Measurements from ENCODE around the gene PACSIN2.

PACSIN2 gene

DNA sequence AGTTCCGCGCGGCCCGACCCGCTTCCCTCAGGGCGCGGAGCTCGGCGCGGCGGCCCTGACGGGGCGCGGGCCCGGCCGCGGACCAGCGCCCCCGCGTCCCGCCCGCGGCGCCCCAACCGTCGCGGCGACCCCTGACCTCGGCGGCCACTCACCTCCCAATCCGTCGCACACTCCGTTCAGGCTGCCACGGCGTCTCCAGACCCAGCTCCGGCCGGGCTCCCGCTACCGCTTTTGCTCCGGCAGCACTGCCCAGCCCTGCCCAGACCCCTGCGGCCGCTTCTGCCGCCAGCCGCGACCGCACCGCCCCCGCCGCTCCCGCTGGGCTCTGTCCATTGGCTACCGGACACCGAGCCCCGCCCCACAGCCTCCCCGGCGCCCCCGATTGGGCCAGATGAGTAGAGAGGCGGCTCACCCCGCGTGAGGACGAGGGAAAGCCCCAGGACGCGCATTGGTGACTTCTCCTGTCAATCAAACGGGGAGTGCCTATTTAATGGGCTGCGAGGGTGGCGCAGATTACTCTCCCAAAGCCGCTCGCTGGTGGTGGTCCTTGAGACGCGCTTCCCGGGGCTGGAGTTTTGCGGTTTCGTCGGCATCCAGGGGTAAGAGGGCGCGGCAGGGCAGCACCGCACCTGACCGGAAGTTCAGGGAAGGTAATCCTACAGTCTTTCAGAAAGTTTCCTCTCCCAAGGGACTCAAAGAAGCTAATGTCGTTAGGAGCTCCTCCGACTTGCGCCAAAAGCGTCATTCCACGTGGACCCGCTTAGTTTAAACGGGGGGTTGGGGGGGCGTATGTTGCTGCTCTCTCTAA, at the start of gene PACSIN2:
Gene PACSIN2 (minus strand): TSS at position 281 of the 808 bp plus-strand sequence. CDS start 103,069 bp downstream, outside the sequence.
- no peak for TF ChIP-seq CTCF (IDR thresholded peaks at IDR 0.05; ENCODE audit: control insufficient read depth, insufficient read depth, low read depth, low read length, missing control alignments)
- peak within 1 kb of the TSS; percentile 83 for H3K4me3 ChIP-seq (ENCODE audit: control insufficient read depth, low read depth, low read length)
- DNase-seq (ENCODE audit: low read depth), result peak; percentile 92

GRCh38 chr22:43060183-43060582, 45.2 kb upstream of the PACSIN2 start:
- H3K4me3 ChIP-seq (ENCODE audit: control insufficient read depth, low read depth, low read length), result no peak overlapping the region
- no peak for DNase-seq (ENCODE audit: low read depth)
- peak; percentile 64 for TF ChIP-seq CTCF (IDR thresholded peaks at IDR 0.05; ENCODE audit: control insufficient read depth, insufficient read depth, low read depth, low read length, missing control alignments)

GRCh38 chr22:43057641-43058040, 42.7 kb upstream of the PACSIN2 start:
- no peak for TF ChIP-seq CTCF (IDR thresholded peaks at IDR 0.05; ENCODE audit: control insufficient read depth, insufficient read depth, low read depth, low read length, missing control alignments)
- no peak for DNase-seq (ENCODE audit: low read depth)
- no peak overlapping the region for H3K4me3 ChIP-seq (ENCODE audit: control insufficient read depth, low read depth, low read length)

DNA sequence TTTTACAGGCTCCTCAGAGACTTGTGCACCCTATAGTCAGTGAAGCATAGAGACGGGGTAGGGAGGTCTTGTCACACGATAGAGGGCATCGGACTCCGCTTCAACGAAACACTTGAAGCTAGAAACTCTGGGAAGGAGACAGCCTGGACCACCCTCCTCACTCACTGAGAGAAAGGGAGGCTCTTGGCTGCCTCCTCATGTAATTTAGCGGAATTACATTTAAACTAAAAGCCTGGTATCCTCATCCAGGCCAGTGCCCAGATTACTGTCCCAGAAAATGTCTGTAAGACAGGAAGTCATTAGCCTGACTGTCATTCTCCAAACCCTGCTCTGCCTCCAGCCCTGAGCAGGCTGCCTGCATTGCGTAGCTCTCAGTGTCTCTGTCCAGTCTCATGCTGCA, 38.2 kb upstream of the PACSIN2 start:
- H3K4me3 ChIP-seq (ENCODE audit: control insufficient read depth, low read depth, low read length), result no peak overlapping the region
- TF ChIP-seq CTCF (IDR thresholded peaks at IDR 0.05; ENCODE audit: control insufficient read depth, insufficient read depth, low read depth, low read length, missing control alignments), result no peak
- no peak for DNase-seq (ENCODE audit: low read depth)

GRCh38 chr22:43050995-43051394, 36.0 kb upstream of the PACSIN2 start:
- H3K4me3 ChIP-seq (ENCODE audit: control insufficient read depth, low read depth, low read length), result no peak overlapping the region
- DNase-seq (ENCODE audit: low read depth), result no peak
- TF ChIP-seq CTCF (IDR thresholded peaks at IDR 0.05; ENCODE audit: control insufficient read depth, insufficient read depth, low read depth, low read length, missing control alignments), result no peak

DNA sequence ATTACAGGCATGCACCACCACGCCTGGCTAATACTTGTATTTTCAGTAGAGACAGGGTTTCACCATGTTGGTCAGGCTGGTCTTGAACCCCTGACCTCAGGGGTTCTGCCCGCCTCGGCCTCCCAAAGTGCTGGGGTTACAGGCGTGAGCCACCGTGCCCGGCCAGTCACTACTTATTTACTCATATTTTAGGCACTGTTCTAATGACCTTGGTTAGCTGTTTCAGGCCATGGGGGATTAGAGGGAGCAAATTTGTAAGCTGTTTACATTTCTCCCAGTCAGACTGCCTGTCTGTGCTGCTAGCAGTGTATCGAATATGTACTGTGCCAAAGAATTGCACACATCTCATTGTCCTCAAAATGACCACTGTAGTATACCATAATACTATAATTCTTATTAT, 32.7 kb upstream of the PACSIN2 start:
- DNase-seq (ENCODE audit: low read depth), result no peak
- no peak for TF ChIP-seq CTCF (IDR thresholded peaks at IDR 0.05; ENCODE audit: control insufficient read depth, insufficient read depth, low read depth, low read length, missing control alignments)

More for the DNA sequence above, 32.7 kb upstream of the PACSIN2 start:
- no peak overlapping the region for H3K4me3 ChIP-seq (ENCODE audit: control insufficient read depth, low read depth, low read length)
